Measurements from ENCODE around the gene RCSD1. TPM values are rescaled to one million over a fixed set of nuclear protein-coding genes. Genes with fewer than 3 reads are reported as not detected.
"Not testable (repeated sequence)": the region's sequence is repeated elsewhere in the genome, so short reads cannot be mapped to it uniquely, and the experiment has no call there.

Gene RCSD1
- total RNA-seq, 4 donors from 2014 or later = 7.1 to 14.2 (median 10.8) TPM

- Histone ChIP-seq H3K4me3 (replicated peaks in 1 of 3) (no peak overlapping the region), H3K27ac (no peak overlapping the region), H3K27me3 (no peaks in the 10 kb centered on the region), H3K9me3 (no peaks in the 10 kb centered on the region), H3K4me1 (peaks cover 9 to 14% of the 10 kb centered on the region in 2 donors), H3K36me3 (no peaks in the 10 kb centered on the region)
- TF ChIP-seq POLR2A (IDR thresholded peaks at IDR 0.05) (no peak), CTCF (IDR thresholded peaks at IDR 0.05) (no peak)
- intact Hi-C loops (cut with DNase I) = no loop called here
- DNase-seq = no peak
- 66 to 69% methylated on average over 7 of the region's 7 CpGs for WGBS, 2 donors
These were observed 89.1 kb downstream of the RCSD1 start for GRCh38 chr1:167718914-167719691.

- intact Hi-C loops (cut with DNase I) = loop anchor here (10.0 kb wide), 1 partner anchor 365 kb away; no protein-coding TSS in a partner anchor
- peaks cover 11 to 17% of the 10 kb centered on the region in 2 donors for H3K4me1 ChIP-seq
- WGBS, 2 donors = 79 to 83% methylated on average over 25 of the region's 25 CpGs
- not testable (repeated sequence) for DNase-seq; H3K27me3 ChIP-seq; H3K9me3 ChIP-seq; H3K27ac ChIP-seq; H3K4me3 ChIP-seq (replicated peaks in 1 of 3); H3K36me3 ChIP-seq
These were observed 89.8 kb downstream of the RCSD1 start for GRCh38 chr1:167719715-167720421.

DNA sequence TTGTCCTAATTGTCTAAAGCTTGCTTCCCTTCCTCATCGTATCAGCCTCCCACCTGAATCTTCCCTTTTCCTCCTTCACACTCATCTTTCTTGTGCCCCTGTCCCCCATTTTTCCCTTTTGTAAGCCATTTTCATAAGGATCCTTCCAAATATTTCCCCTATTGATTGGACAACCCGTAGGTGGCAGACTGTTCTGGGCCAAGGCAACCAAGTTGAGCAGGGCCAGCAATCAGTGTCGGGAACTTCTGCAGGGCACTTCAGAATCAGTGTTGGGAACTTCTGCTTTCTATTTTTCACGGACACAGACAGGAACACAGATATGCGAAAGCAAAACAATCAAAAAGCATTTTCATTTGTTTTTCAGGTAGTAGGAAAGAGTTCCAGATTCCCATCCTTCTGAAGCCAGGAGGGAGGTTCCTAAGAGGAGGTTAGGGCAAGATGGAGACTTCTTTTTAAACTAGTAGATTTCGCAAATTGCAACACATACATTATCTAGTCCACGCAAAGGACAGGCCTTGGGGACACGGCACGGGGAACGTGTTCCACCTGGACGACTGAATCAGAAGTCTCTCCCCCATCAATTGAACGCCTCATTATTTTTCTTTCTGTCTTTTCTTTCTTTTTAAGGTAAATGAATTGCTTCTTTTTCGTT is 91.1 kb downstream of the RCSD1 start:
- H3K36me3 ChIP-seq = no peaks in the 10 kb centered on the region
- no peak for DNase-seq
- H3K9me3 ChIP-seq = no peaks in the 10 kb centered on the region
- peak overlapping the region in 1 of 3 donors; percentile 95 for H3K4me3 ChIP-seq (replicated peaks in 1 of 3)
- WGBS, 2 donors = 32 to 41% methylated on average over 13 of the region's 13 CpGs
- TF ChIP-seq CTCF (IDR thresholded peaks at IDR 0.05) (no peak), POLR2A (IDR thresholded peaks at IDR 0.05) (no peak)
- intact Hi-C loops (cut with DNase I) = loop anchor here (10.0 kb wide), 1 partner anchor 364 kb away; no protein-coding TSS in a partner anchor
- H3K27me3 ChIP-seq = no peaks in the 10 kb centered on the region
- H3K4me1 ChIP-seq = peaks cover 12 to 17% of the 10 kb centered on the region in 2 donors
- peak overlapping the region; percentile 11 to 94 (median 89) for H3K27ac ChIP-seq

DNA sequence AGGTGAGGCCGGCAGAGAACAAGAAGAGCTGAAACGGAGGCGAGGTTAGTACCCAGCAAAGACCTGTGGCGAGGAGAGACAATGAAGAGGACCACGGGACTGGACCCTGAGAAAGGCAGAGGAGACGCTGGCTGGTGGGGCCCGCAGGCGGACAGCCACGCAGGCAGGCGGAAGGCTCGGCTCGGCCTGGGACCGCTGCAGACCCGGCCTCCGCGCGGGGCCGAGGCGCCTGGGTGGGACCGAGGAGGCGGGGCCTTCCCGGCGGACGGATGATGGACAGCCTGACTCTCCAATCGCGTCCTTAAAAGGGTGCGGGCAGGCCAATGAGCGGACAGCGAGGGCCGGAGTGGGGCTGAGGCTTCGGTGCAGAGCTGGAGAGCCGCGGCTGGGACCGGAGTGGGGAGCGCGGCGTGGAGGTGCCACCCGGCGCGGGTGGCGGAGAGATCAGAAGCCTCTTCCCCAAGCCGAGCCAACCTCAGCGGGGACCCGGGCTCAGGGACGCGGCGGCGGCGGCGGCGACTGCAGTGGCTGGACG is 91.7 kb downstream of the RCSD1 start, which contains the start of gene MPZL1:
MPZL1 (plus strand) TSS at position 366 of the 535 bp plus-strand sequence. CDS start 170 bp downstream, outside the sequence.
- intact Hi-C loops (cut with DNase I) = loop anchor here (10.0 kb wide), 1 partner anchor 363 kb away; no protein-coding TSS in a partner anchor
- Histone ChIP-seq H3K27ac (peak within 1 kb of the TSS; percentile 76 to 94 (median 89)), H3K4me1 (peaks cover 16 to 17% of the 10 kb centered on the region in 2 donors), H3K27me3 (no peaks in the 10 kb centered on the region), H3K4me3 (replicated peaks in 1 of 3) (peak within 1 kb of the TSS; percentile 25 to 95 (median 76)), H3K36me3 (no peaks in the 10 kb centered on the region), H3K9me3 (no peaks in the 10 kb centered on the region)
- TF ChIP-seq POLR2A (IDR thresholded peaks at IDR 0.05) = peak; percentile 23 to 90
- TF ChIP-seq CTCF (IDR thresholded peaks at IDR 0.05) = no peak
- peak; percentile 94 to 96 for DNase-seq
- WGBS, 2 donors = 1% methylated on average over 16 to 18 of the region's 52 CpGs

Measured in thyroid gland (tissue), 4 donors.